Upper lobe of left lung (tissue), 6 donors: ENCODE data around the gene PPIE. TPM values are rescaled to one million over a fixed set of nuclear protein-coding genes. Genes with fewer than 3 reads are reported as not detected.
A peak's percentile ranks its signal among the peaks of the same experiment; 100 is the strongest.
"Not testable (repeated sequence)": the region's sequence is repeated elsewhere in the genome, so short reads cannot be mapped to it uniquely, and the experiment has no call there.

ENCODE experiments used
- ATAC-seq, 2 donors: fragments of 200-7000 bp; cut with Tn5 transposase; one replicate each; pipeline ENCODE4 v1.9.1; 2022; ENCODE audit warnings: mild to moderate bottlenecking in 2 of 2, moderate library complexity in 2 of 2; ENCODE audit not compliant: low FRiP score in 2 of 2
- DNase-seq, 2 donors: peaks; one replicate each; pipeline ENCODE4 v3.0.0-alpha.2; 2019 to 2020
- H3K27ac ChIP-seq, 4 donors: fragments of 200-600 bp; sonication (generic); one replicate each; pipeline ENCODE4 v1.5.1; 2016 to 2019
- H3K27me3 ChIP-seq, 4 donors: fragments of 200-600 bp; sonication (generic); one replicate each; pipeline ENCODE4 v1.5.1; 2017 to 2019
- H3K36me3 ChIP-seq, 4 donors: fragments of 200-600 bp; sonication (generic); one replicate each; pipeline ENCODE4 v1.5.1; 2016 to 2019
- H3K4me1 ChIP-seq, 4 donors: fragments of 200-600 bp; sonication (generic); one replicate each; pipeline ENCODE4 v1.5.1; 2018 to 2019
- H3K4me3 ChIP-seq, 4 donors: fragments of 200-600 bp; sonication (generic); one replicate each; pipeline ENCODE4 v1.5.1; 2017 to 2019; ENCODE audit warnings: mild to moderate bottlenecking in 2 of 4, moderate library complexity in 1 of 4
- H3K9me3 ChIP-seq, 4 donors: fragments of 200-600 bp; sonication (generic); one replicate each; pipeline ENCODE4 v1.5.1; 2018 to 2019
- CTCF ChIP-seq, 6 experiments: fragments of 450-650 bp in 4 of 6; fragments of 200-600 bp in 2 of 6; sonication (generic) in 2 of 6; IDR thresholded peaks; one replicate each; pipeline ENCODE4 v1.5.1; 2016 to 2019; ENCODE audit warnings: antibody characterized with exemption in 6 of 6
- EP300 ChIP-seq, 4 donors: sonication (generic); formaldehyde crosslinking; IDR thresholded peaks; one replicate each; pipeline ENCODE4 v1.5.1; 2017; ENCODE audit warnings: antibody characterized with exemption in 4 of 4, control low read depth in 2 of 4
- POLR2A ChIP-seq, 4 donors: fragments of 450-650 bp; IDR thresholded peaks; one replicate each; pipeline ENCODE4 v1.5.1; 2016 to 2017; ENCODE audit warnings: antibody characterized with exemption in 4 of 4, mild to moderate bottlenecking in 2 of 4
- POLR2AphosphoS5 ChIP-seq, 2 donors: sonication (generic); formaldehyde crosslinking; IDR thresholded peaks; one replicate each; pipeline ENCODE4 v1.5.1; 2017; ENCODE audit warnings: antibody characterized with exemption in 2 of 2
- WGBS, 2 donors: methylation state at CpG; one replicate each; pipeline ENCODE4 v1.1.5; 2017 to 2018; 5-methylcytosine and 5-hydroxymethylcytosine counted together
- total RNA-seq, 6 donors: library from RNA; depleted of rRNA in 4 of 6; stranded (reverse); fragments of >200 nt in 4 of 6; gene quantifications; one replicate each; pipeline versions ENCODE4 v1.1.0 to v1.2.1, GENCODE V29; 2016 to 2021
- donor health status: DM: no; HTN: no; CAD: no; lungs with moderate emphysema.
- donor health status: DM: no; HTN: yes; CAD: no; lungs with severe emphysema.

The PPIE gene
- total RNA-seq, 6 donors from 2014 or later = 23.6 to 54.5 (median 36.1) TPM

DNA sequence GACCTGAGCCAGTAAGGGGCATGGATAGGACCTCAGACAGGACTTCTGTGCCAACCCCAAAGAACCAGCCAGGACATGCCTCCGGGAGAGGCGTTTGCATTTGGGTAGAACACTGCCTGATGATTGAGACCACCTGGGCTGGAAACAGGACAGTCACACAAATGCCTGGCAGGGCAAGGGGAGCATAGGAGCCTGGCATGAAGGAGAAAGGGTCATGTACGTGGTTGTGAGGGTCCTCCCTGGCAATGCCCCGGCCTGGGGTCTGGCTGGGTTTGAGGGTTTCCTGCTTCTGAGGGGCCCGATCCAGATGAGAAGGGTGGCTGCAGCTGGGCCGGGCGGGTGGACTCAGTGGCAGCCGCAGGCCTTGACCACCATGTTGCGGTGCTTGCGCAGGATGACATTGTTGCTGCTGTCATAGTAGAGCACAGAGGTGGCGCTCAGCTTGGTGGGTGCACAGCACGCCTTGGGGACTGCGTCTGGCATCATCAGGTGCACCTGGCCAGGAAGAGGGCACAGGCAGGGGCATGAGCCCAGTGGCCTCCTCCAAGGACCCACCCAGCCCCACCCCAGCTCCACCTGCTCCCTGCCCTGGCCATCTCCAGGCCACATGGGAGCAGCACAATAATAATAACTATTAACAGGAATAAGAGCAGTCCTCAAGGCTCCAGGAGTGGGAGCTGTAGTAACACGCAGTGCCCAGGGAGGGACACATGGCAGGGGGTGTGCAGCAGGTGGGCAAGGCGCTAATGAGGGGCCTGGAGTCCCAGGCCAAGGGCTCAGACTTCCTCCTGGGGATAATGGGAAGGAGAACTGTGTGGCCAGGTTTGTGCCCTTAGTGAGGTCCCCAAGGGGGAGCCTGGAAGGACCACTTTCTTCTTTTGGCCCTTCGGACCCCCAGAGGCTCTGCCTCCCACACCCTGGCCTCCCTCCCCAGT lies 21.7 kb downstream of the PPIE start:
- peak in 1 of 2 donors; percentile 75 for DNase-seq
- Histone ChIP-seq H3K4me1 (no peaks in the 10 kb centered on the region), H3K4me3 (no peak overlapping the region), H3K9me3 (no peaks in the 10 kb centered on the region), H3K36me3 (peaks cover 9 to 39% (median 24%) of the 10 kb centered on the region in 4 donors), H3K27ac (no peak overlapping the region), H3K27me3 (no peaks in the 10 kb centered on the region)
- TF ChIP-seq POLR2AphosphoS5 (IDR thresholded peaks at IDR 0.05) (no peak), POLR2A (IDR thresholded peaks at IDR 0.05) (no peak), EP300 (IDR thresholded peaks at IDR 0.05) (no peak), CTCF (IDR thresholded peaks at IDR 0.05) (no peak)
- no peak for ATAC-seq
- 93 to 95% methylated on average over 16 of the region's 16 CpGs for WGBS, 2 donors

DNA sequence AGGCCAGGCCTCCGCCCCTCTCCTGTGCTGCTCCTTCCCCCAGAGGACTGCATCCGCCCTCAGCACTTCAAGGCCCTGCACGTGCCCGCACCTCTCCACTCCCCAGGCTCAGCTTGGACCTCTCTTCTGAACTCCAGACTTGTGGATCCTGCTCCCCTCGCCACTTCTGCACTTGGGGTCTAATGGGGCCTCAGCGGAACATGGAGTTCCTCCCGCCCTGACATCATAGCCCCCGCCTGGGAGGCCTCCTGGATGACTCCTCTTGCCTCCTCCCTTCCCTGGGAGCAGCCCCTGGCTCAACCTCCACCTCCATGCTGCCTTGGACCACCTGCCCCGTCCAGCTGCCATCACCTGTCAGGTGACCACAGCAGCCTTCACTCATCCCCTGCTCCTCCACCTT lies 22.3 kb downstream of the PPIE start:
- 80 to 97% methylated on average over 9 of the region's 9 CpGs for WGBS, 2 donors

GRCh38 chr1:39761557-39762260 lies 23.0 kb downstream of the PPIE start:
- H3K27me3 ChIP-seq = no peaks in the 10 kb centered on the region
- TF ChIP-seq POLR2A (IDR thresholded peaks at IDR 0.05) (no peak), POLR2AphosphoS5 (IDR thresholded peaks at IDR 0.05) (no peak), CTCF (IDR thresholded peaks at IDR 0.05) (no peak), EP300 (IDR thresholded peaks at IDR 0.05) (no peak)
- ATAC-seq = no peak
- no peak overlapping the region for H3K4me3 ChIP-seq
- no peak overlapping the region for H3K27ac ChIP-seq
- DNase-seq = peak in 1 of 2 donors; percentile 63
- WGBS, 2 donors = 78 to 92% methylated on average over 8 to 16 of the region's 16 CpGs
- H3K9me3 ChIP-seq = no peaks in the 10 kb centered on the region
- peaks cover 0 to 26% (median 15%) of the 10 kb centered on the region in 4 donors for H3K36me3 ChIP-seq
- no peaks in the 10 kb centered on the region for H3K4me1 ChIP-seq

More for the DNA sequence above, 22.3 kb downstream of the PPIE start:
- ATAC-seq (no peak), DNase-seq (peak in 1 of 2 donors; percentile 52)
- Histone ChIP-seq H3K4me1 (no peaks in the 10 kb centered on the region), H3K9me3 (no peaks in the 10 kb centered on the region), H3K27me3 (no peaks in the 10 kb centered on the region), H3K4me3 (no peak overlapping the region), H3K36me3 (peaks cover 2 to 32% (median 18%) of the 10 kb centered on the region in 4 donors), H3K27ac (no peak overlapping the region)
- no peak for TF ChIP-seq CTCF (IDR thresholded peaks at IDR 0.05)
- no peak for TF ChIP-seq POLR2A (IDR thresholded peaks at IDR 0.05)
- no peak for TF ChIP-seq EP300 (IDR thresholded peaks at IDR 0.05)
- no peak for TF ChIP-seq POLR2AphosphoS5 (IDR thresholded peaks at IDR 0.05)

- Histone ChIP-seq H3K4me1 (no peaks in the 10 kb centered on the region), H3K36me3 (peaks cover 0 to 19% (median 9%) of the 10 kb centered on the region in 4 donors), H3K9me3 (no peaks in the 10 kb centered on the region), H3K27ac (no peak overlapping the region), H3K4me3 (no peak overlapping the region), H3K27me3 (no peaks in the 10 kb centered on the region)
- TF ChIP-seq EP300 (IDR thresholded peaks at IDR 0.05) (no peak), POLR2AphosphoS5 (IDR thresholded peaks at IDR 0.05) (no peak), CTCF (IDR thresholded peaks at IDR 0.05) (no peak), POLR2A (IDR thresholded peaks at IDR 0.05) (no peak)
- 89 to 95% methylated on average over 28 to 30 of the region's 30 CpGs for WGBS, 2 donors
- no peak for ATAC-seq
- DNase-seq = peak in 1 of 2 donors; percentile 56
These were observed 24.2 kb downstream of the PPIE start for GRCh38 chr1:39762550-39763540.

- H3K36me3 ChIP-seq, H3K27ac ChIP-seq, H3K4me1 ChIP-seq, H3K27me3 ChIP-seq, H3K9me3 ChIP-seq, H3K4me3 ChIP-seq: not testable (repeated sequence)
- 86 to 87% methylated on average over 14 to 15 of the region's 18 CpGs for WGBS, 2 donors
- peak; percentile 2 to 3 for ATAC-seq
- DNase-seq = peak in 1 of 2 donors; percentile 75
These were observed 25.1 kb downstream of the PPIE start for GRCh38 chr1:39763619-39764374.

DNA sequence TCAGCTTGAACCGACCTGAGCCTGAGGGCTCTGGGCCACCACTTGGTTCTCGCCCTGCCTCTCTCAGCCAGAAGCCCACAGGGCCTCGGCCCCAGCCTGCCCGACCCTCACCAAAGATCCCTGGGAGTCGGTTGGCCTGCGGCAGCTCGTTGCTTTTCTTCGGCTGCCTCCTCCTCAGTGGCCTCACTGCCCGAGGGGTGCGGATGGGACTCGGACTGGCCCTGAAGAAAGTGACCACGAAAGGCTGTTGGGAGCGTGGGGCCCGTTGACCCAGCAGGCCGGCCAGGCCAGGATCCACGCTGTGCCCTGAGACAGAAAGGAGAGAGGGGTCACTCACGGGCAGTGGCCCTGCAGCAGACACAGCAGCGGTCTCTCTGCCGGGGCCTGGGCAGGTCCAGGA lies 25.8 kb downstream of the PPIE start:
- H3K9me3 ChIP-seq, H3K36me3 ChIP-seq, H3K27me3 ChIP-seq, H3K4me3 ChIP-seq, H3K4me1 ChIP-seq, H3K27ac ChIP-seq: not testable (repeated sequence)
- WGBS, 2 donors = no CpG with 5 or more reads among the region's 19 CpGs
- DNase-seq (peak in 1 of 2 donors; percentile 50), ATAC-seq (peak; percentile 4 to 9)
